GM19452 (cell line): ENCODE measurements around the gene LETM1.

ENCODE experiments used
- ATAC-seq: cut with Tn5 transposase; IDR thresholded peaks from one replicate; pipeline ENCODE4 v1.9.1; 2021; ENCODE audit not compliant: unreplicated experiment

LETM1 gene

GRCh38 chr4:1766106-1767060 lies 89.6 kb downstream of the LETM1 start:
- ATAC-seq, result no peak

GRCh38 chr4:1765409-1766072 lies 90.4 kb downstream of the LETM1 start:
- no peak for ATAC-seq

GRCh38 chr4:1764670-1765069 lies 91.3 kb downstream of the LETM1 start:
- no peak for ATAC-seq

GRCh38 chr4:1763550-1764080 lies 92.3 kb downstream of the LETM1 start:
- ATAC-seq, result no peak

- ATAC-seq, result no peak
These were observed 92.8 kb downstream of the LETM1 start for GRCh38 chr4:1763070-1763549.

- no peak for ATAC-seq
These were observed 93.5 kb downstream of the LETM1 start for GRCh38 chr4:1762264-1763010.
